RWPE2 (cell line): ENCODE results near the gene KLHL29.

Source experiments
- ATAC-seq: fragments of 200-7000 bp; cut with Tn5 transposase; 3 replicates; pipeline ENCODE4 v1.9.1; 2021; ENCODE audit warnings: low read depth
- DNase-seq: peaks from one replicate; pipeline ENCODE4 v3.0.0-alpha.2; 2020; ENCODE audit warnings: low spot score
- H3K27ac ChIP-seq: fragments of 450-650 bp; 2 replicates; pipeline ENCODE4 v1.5.1; 2017; ENCODE audit warnings: mild to moderate bottlenecking; ENCODE audit not compliant: poor library complexity, severe bottlenecking
- H3K27me3 ChIP-seq: fragments of 250-450 bp; sonication (Bioruptor Pico); 2 replicates; pipeline ENCODE4 v1.5.1; 2021; ENCODE audit warnings: mild to moderate bottlenecking, moderate library complexity; ENCODE audit not compliant: insufficient read depth, poor library complexity, severe bottlenecking
- H3K36me3 ChIP-seq: fragments of 250-450 bp; sonication (Bioruptor Pico); 2 replicates; pipeline ENCODE4 v1.5.1; 2020; ENCODE audit warnings: low read depth, mild to moderate bottlenecking, moderate library complexity
- H3K4me1 ChIP-seq: fragments of 250-450 bp; sonication (Bioruptor Pico); 2 replicates; pipeline ENCODE4 v1.5.1; 2021; ENCODE audit warnings: mild to moderate bottlenecking, moderate library complexity; ENCODE audit not compliant: insufficient read depth, poor library complexity, severe bottlenecking
- H3K4me3 ChIP-seq: fragments of 250-450 bp; sonication (Bioruptor Pico); 2 replicates; pipeline ENCODE4 v1.5.1; 2021; ENCODE audit warnings: mild to moderate bottlenecking, moderate library complexity; ENCODE audit not compliant: severe bottlenecking
- H3K9me3 ChIP-seq: fragments of 250-450 bp; sonication (Bioruptor Pico); 2 replicates; pipeline ENCODE4 v1.5.1; 2021; ENCODE audit warnings: mild to moderate bottlenecking, moderate library complexity; ENCODE audit not compliant: severe bottlenecking
- CTCF ChIP-seq: fragments of 450-650 bp; IDR thresholded peaks from one replicate; pipeline ENCODE4 v1.5.1; 2017; ENCODE audit warnings: mild to moderate bottlenecking, moderate library complexity; ENCODE audit not compliant: poor library complexity, severe bottlenecking

KLHL29 gene

GRCh38 chr2:23657934-23658333 lies 273.0 kb downstream of the KLHL29 start:
- Histone ChIP-seq H3K36me3 (no peaks in the 10 kb centered on the region), H3K27ac (no peak overlapping the region), H3K27me3 (no peaks in the 10 kb centered on the region), H3K4me3 (no peak overlapping the region), H3K9me3 (no peaks in the 10 kb centered on the region), H3K4me1 (no peaks in the 10 kb centered on the region)
- no peak for DNase-seq
- no peak for ATAC-seq
- TF ChIP-seq CTCF: no peak

DNA sequence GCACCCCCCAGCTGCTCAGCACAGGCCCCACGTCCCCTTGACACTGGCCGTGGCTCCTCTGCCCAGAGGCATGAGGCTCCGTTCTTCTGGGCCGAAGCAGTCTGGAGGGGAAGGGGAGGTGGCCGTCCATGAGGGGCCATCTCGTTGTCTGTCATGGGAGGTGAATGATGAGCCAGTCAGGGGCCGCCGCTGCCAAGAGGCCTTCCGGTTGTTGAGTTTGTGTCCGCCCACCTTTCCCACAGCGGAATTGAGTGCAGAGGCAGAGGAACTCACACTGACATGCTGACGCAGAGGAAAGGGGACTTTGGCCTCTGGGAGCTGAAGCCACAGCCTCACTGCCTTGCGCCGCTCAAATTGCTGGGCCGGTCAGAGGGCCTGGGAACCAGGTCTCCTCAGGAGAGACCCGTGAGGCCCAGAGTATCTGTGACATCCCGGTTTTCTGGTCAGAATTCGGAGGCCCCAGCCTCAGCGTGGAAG lies 273.5 kb downstream of the KLHL29 start:
- TF ChIP-seq CTCF: no peak
- DNase-seq (no peak), ATAC-seq (no peak)
- Histone ChIP-seq H3K4me3 (no peak overlapping the region), H3K36me3 (no peaks in the 10 kb centered on the region), H3K4me1 (no peaks in the 10 kb centered on the region), H3K27ac (no peak overlapping the region), H3K9me3 (no peaks in the 10 kb centered on the region), H3K27me3 (no peaks in the 10 kb centered on the region)

DNA sequence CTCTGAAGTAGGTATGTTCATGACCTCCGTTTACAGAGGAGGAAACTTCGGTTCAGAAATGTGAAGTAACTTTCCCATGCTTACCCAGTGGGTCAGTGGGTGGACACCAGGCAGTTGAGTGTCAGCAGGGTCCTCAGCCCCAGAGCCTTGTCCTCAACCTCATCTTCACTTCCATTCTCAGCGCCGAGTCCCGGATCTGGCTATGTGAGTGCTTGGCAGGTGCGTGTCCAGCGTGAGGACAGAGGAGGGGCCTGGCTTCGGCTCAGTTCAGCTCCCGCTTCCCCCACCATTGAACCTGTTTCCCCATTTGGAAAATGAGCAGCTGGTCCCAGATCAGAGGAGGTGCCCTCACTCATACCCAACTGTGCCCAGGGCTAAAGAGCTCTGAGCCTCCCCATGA lies 274.3 kb downstream of the KLHL29 start:
- Histone ChIP-seq H3K4me3 (no peak overlapping the region), H3K27ac (no peak overlapping the region), H3K9me3 (no peaks in the 10 kb centered on the region), H3K36me3 (no peaks in the 10 kb centered on the region), H3K27me3 (no peaks in the 10 kb centered on the region), H3K4me1 (no peaks in the 10 kb centered on the region)
- ATAC-seq: no peak
- DNase-seq: no peak
- TF ChIP-seq CTCF: no peak

GRCh38 chr2:23659773-23660172 lies 274.8 kb downstream of the KLHL29 start:
- no peaks in the 10 kb centered on the region for H3K36me3 ChIP-seq
- no peaks in the 10 kb centered on the region for H3K9me3 ChIP-seq
- DNase-seq: no peak
- H3K4me1 ChIP-seq: no peaks in the 10 kb centered on the region
- no peaks in the 10 kb centered on the region for H3K27me3 ChIP-seq
- no peak for TF ChIP-seq CTCF
- no peak overlapping the region for H3K4me3 ChIP-seq
- H3K27ac ChIP-seq: no peak overlapping the region
- ATAC-seq: no peak

DNA sequence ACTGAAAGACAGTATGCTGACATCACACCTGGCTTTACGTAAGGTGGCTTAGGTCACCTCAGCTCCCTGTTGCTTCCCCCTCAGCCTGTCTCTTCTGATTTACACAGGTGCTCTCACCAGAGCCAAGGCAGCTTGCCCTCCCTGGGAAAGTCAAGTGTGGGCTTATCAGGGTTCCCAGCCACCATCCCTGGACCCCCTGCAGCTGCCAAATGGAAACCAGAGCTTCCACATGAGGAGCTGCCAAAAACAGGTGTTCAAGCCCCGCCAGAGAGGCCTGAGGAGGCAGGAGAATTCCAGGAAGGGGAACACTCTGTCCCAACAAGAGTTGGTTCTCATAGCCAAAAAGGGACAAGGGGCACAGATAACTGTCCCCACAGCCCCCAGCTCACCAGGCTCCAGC lies 275.3 kb downstream of the KLHL29 start:
- no peak for TF ChIP-seq CTCF
- ATAC-seq: no peak

More for the DNA sequence above, 275.3 kb downstream of the KLHL29 start:
- Histone ChIP-seq H3K27ac (no peak overlapping the region), H3K27me3 (no peaks in the 10 kb centered on the region), H3K4me1 (no peaks in the 10 kb centered on the region), H3K4me3 (no peak overlapping the region), H3K9me3 (no peaks in the 10 kb centered on the region), H3K36me3 (no peaks in the 10 kb centered on the region)
- DNase-seq: no peak
